GM18868 (cell line): ENCODE data around the gene NKPD1.
"Not testable (repeated sequence)": the region's sequence is repeated elsewhere in the genome, so short reads cannot be mapped to it uniquely, and the experiment has no call there.

ENCODE experiments used
- ATAC-seq: cut with Tn5 transposase; IDR thresholded peaks from one replicate; pipeline ENCODE4 v1.9.1; 2021; ENCODE audit warnings: mild to moderate bottlenecking, moderate library complexity; ENCODE audit not compliant: unreplicated experiment

Gene NKPD1

DNA sequence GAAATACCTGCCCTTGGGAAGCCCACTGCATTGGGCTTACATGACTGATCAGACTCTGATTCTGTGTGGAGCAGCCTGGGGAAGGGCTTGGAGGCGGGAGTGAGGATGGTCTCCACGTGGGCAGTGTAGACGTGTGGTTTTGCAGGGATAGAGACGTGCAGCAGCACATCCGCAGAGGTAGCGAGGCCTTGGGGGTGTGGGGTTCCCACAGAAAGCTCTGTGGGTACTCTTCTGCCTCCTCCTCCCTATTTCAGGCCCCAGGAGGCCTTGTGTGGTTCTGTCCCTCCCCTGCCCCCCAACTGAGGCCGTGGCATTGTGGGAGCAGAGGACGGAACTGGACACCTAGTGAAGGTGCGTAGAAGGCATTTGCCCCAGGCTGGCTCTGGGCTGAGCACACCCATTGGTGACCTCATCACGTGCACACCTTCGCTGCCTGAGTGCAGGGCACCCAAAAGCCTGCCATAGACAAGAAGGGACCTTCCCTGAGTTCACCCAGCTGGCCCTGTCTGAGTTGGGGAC lies 38.9 kb downstream of the NKPD1 start:
- ATAC-seq = no peak

DNA sequence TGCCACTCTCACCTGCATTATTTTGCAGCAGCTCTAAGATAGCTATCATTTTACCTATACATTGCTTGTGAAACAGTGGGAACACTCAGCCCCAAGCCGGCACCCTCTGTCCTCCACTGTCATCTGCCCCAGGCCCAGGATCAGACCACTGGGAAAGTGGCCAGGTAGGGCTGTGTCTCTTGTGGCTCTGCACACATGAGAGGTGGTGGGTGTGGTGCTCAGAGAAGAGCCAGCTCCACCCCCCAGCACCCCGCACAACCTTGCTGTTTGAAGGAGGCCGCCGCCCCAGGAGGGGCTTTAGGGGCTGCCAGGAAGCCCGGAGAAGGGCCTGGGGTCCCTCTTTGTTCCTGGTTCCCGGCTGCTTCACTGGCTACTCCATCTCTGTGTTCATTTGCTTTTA lies 41.2 kb downstream of the NKPD1 start:
- ATAC-seq = no peak

DNA sequence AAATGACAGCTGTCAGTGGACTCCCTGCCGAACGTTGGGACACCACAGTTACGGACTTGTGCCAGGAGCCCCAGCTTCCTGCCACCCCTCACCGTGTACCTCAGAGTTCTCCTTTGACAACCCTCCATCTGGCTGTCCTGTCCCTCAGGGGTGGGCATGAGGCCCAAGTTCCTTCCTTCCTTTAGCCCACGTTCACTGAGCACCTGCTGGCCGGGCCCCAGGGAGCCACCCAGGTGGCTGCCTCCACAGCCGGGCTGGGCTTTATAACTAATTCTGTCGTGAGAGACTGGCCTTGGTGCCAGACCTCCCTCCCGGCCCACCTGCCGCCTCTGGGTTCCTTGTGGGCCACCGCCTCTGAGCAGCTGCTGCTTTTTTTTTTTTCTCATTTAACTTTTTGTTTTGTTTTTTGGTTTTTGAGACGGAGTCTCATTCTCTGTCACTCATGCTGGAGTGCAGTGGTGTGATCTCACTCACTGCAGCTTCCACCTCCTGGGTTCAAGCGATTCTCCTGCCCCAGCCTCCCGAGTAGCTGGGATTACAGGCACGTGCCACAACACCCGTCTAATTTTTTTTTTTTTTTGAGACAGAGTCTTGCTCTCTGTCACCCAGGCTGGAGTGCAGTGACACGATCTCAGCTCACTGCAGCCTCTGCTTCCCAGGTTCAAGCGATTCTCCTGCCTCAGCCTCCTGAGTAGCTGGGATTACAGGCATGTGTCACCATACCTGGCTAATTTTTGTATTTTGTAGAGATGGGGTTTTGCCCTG lies 42.0 kb downstream of the NKPD1 start:
- not testable (repeated sequence) for ATAC-seq

DNA sequence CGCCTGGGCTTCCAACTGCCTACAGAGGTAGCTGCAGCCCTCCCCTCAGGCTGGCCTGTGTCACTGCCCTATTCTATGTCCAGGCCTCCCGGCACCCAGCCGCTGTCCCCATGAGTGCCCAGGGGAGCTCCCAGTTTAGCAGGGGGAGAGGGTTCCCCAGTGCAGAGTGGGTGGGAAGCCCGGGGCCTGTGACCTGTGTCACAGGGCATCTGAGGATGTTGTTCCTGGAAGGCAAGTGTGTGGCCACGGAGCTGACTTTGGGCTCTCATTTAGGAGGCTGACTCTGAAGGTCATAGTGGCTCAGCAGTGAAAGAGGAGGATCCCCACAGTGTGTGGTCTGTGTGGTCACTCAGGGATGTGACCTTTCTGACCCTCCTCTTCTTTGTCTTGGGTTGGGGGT lies 42.7 kb downstream of the NKPD1 start:
- no peak for ATAC-seq

DNA sequence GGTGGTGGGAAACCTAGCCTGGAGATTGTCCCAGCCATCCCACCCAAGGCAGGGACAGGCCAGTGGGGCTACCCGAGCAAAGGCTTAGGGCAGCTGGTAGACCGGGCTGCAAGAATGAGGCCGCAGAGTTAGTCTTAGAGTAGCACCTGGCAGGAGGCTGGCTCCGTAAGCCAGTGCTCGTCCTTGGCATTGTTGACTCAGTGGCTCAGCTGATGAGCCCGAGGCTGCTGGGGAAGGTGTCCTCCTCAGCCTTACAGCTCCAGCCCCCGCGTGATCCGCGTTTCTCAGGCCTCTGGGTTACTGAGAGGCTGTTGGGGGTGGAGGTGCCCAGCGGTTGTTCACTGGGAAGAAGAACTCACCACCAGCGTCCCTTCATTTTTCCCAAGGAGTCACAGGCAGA lies 43.1 kb downstream of the NKPD1 start:
- ATAC-seq = no peak

DNA sequence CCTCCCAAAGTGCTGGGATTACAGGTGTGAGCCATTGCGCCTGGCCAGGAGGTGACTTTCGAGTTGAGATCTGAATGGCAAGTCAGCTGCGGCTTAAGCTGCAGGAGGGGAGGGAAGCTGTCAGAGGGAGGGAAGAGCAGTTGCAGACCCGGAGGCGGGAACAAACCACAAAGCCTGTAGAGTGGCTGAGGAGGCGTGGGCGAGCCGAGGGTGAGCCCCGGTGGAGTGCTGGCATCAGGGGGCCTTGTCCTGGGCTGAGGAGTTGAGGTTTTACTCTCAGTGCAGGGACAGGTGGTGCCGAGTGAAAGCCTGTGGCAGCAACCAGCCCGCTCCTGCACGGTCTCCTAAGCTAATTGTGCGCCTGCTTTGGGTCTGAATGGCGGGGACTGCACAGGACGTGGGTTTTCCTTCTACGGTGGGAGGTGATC lies 43.6 kb downstream of the NKPD1 start:
- ATAC-seq = no peak

DNA sequence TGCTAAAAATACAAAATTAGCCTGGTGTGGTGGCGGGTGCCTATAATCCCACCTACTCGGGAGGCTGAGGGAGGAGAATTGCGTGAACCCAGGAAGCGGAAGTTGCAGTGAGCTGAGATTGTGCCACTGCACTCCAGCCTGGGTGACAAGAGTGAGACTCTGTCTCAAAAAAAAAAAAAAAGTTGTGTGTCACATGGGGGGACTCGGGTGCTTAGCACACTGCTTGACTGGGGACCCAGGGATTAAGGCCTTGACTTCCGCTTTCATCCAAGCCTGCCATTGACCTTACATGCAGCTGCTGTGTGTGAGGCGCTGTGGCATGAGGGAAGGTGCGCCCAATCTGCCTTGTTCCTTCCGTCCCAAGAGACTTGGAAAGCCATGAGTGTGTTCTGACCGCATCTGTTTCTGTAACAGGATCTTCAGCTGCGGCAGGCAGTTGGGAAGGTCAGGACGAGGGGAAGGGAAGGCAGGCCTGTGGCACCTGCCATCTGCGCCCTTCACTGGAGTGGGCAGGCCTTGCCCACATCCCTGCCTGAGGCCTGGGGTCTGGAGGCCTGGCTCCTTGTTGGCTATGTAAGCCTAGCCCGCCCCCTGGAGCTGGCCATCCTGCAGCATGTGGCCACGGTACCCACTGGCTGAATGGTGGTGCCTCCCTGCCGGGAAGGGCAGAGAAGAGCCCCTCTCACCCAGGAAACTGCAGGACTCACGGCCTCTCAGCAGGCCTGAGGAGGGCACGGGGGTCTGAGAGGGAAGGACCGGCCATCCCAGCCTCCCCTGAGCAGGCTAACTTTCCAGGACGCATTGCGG lies 44.8 kb downstream of the NKPD1 start:
- no peak for ATAC-seq

DNA sequence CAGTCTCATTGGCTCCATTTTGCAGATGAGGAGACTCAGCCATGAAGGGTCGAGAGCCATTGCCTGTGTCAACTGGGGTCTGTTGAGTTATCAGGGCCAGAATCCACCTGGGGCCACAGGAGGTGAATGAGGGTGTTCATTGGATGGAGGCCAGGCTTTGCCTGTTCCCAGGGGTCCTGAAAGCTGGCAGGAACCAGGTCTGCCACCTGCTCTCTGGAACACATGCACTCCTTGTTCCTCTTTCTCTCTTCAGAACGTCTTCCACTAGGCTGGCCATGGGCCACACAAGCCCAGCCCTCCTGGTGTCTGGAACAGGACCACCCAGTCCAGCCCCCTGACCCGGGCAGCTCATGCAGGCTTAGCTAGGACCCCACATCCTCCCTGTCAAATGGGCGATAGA lies 46.7 kb downstream of the NKPD1 start:
- ATAC-seq = no peak

DNA sequence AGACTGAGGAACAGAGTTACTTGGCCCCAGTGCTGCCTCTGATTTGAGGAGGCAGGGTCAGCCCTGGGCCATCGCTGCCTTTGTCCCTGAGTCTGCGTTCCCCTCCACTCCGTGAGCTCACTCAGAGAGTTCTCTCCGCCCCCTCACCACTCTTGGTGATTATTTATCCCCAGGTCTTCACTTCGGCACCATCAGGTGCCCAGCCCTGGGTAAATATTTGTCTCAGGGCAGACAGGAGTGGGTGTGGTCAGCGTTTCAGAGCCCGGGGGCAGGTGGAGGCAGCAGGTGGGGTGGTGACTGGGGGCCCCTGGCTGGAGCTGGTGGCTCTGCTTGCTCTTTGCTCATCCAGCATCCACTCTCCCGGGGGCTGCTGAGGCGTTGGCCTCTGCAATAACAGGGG lies 47.2 kb downstream of the NKPD1 start:
- no peak for ATAC-seq

DNA sequence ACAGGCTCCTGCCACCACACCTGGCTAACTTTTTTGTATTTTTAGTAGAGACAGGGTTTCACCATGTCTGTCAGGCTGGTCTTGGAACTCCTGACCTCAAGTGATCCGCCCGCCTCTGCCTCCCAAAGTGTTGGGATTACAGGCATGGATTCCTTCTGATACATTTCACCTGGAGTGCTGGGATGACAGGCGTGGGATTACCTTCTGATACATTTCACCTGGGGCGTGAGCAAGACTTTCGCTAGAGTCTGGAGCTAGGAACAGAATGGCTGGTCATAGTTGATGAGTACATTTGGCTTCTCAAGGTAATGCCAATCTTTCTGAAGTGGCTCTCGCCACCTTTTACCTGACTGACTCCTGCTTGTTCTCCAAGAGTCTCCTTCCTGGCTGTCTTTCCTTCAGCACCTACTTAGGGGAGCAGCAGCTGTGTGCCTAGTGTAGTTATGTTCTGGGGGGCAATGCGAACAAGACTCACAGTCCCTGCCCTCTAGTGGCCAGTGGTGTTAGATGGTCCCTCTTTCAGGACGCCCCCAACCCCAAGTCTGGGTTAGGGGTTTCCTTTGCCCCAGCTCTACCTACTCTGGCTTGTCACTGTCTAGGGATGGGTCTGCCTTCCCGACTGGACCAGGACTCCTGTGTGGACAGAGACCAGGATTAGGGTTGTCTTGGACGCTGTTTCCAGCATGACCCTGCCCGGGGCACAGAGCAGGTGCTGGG lies 48.5 kb downstream of the NKPD1 start:
- no peak for ATAC-seq
